ENCODE data around the gene FKBP10. TPM values are rescaled to one million over a fixed set of nuclear protein-coding genes. Genes with fewer than 3 reads are reported as not detected.

FKBP10 gene
- total and polyA plus RNA-seq, 9 of the 15 experiments (the other 6 are each of a cell fraction or from before 2014, with no cell fraction given): 0.03 to 3.0 (median 1.4) TPM; not detected in 1

DNA sequence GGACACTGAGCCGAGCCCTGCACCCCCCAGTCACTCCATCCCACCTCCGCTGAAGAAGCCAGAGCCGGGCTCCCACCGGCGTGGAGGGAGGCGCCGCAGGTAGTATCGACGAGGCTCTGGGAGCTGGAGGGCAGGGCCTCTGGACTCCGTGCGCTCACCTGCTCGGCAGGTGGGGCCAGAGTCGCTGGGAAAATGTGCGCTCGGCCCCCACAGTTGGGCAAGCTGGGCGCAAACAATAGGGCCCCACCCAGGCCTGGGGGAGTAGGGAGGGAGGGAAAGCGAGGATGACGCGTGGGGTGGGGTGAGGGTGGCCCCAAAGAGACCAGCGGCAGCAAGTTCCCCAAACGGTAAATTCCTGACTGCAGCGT, 27.0 kb upstream of the FKBP10 start (continued):
- TF ChIP-seq HMGN3 (IDR thresholded peaks at IDR 0.05; ENCODE audit: borderline replicate concordance, extremely low read depth, insufficient read length, low read depth, low read length) (peak; percentile 42), GTF2F1 (IDR thresholded peaks at IDR 0.05; ENCODE audit: low read depth, low read length) (no peak), WHSC1 (IDR thresholded peaks at IDR 0.05; ENCODE audit: low read length) (no peak), SIN3A (IDR thresholded peaks at IDR 0.05; ENCODE audit: borderline replicate concordance in 2 of 2, control insufficient read depth in 1 of 2, low read depth in 2 of 2, low read length in 2 of 2) (peak in 1 of 2 experiments; percentile 53; a peak in 1 of 4 replicates), MXI1 (IDR thresholded peaks at IDR 0.05; ENCODE audit: low read depth, low read length) (no peak), ETS2 (tag; IDR thresholded peaks at IDR 0.05; ENCODE audit: borderline replicate concordance, poor library complexity, severe bottlenecking) (no peak), GTF2E2 (tag; IDR thresholded peaks at IDR 0.05) (0 out of 2 replicates have a peak, but pooled peaks have one; percentile 25), CCAR2 (IDR thresholded peaks at IDR 0.05; ENCODE audit: low read depth, low read length) (no peak), PRPF4 (IDR thresholded peaks at IDR 0.05; ENCODE audit: insufficient read depth, low read depth, low read length, poor library complexity, severe bottlenecking) (no peak), RBM14 (IDR thresholded peaks at IDR 0.05; ENCODE audit: borderline replicate concordance, insufficient read depth, low read depth, low read length) (no peak), GTF2A2 (tag; IDR thresholded peaks at IDR 0.05) (no peak), RFX5 (IDR thresholded peaks at IDR 0.05; ENCODE audit: low read depth, low read length) (no peak), CREM (IDR thresholded peaks at IDR 0.05; ENCODE audit: low read depth) (peak; percentile 62), NCOR1 (IDR thresholded peaks at IDR 0.05) (0 out of 2 replicates have a peak, but pooled peaks have one; percentile 4), ZNF780A (CRISPR knock-in tag; IDR thresholded peaks at IDR 0.05) (no peak), LCOR (CRISPR knock-in tag; IDR thresholded peaks at IDR 0.05) (no peak), ZEB2 (IDR thresholded peaks at IDR 0.05) (peak; percentile 82; the same call in 1 of the 2 replicates), NFATC3 (IDR thresholded peaks at IDR 0.05) (no peak), SOX6 (IDR thresholded peaks at IDR 0.05) (0 out of 2 replicates have a peak, but pooled peaks have one; percentile 21), THRAP3 (IDR thresholded peaks at IDR 0.05; ENCODE audit: borderline replicate concordance) (no peak)
- TF ChIP-seq, protein P1, sequence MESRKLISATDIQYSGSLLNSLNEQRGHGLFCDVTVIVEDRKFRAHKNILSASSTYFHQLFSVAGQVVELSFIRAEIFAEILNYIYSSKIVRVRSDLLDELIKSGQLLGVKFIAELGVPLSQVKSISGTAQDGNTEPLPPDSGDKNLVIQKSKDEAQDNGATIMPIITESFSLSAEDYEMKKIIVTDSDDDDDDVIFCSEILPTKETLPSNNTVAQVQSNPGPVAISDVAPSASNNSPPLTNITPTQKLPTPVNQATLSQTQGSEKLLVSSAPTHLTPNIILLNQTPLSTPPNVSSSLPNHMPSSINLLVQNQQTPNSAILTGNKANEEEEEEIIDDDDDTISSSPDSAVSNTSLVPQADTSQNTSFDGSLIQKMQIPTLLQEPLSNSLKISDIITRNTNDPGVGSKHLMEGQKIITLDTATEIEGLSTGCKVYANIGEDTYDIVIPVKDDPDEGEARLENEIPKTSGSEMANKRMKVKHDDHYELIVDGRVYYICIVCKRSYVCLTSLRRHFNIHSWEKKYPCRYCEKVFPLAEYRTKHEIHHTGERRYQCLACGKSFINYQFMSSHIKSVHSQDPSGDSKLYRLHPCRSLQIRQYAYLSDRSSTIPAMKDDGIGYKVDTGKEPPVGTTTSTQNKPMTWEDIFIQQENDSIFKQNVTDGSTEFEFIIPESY (CRISPR knock-in tag; IDR thresholded peaks at IDR 0.05): no peak
- TF ChIP-seq, protein P2, sequence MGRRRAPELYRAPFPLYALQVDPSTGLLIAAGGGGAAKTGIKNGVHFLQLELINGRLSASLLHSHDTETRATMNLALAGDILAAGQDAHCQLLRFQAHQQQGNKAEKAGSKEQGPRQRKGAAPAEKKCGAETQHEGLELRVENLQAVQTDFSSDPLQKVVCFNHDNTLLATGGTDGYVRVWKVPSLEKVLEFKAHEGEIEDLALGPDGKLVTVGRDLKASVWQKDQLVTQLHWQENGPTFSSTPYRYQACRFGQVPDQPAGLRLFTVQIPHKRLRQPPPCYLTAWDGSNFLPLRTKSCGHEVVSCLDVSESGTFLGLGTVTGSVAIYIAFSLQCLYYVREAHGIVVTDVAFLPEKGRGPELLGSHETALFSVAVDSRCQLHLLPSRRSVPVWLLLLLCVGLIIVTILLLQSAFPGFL (CRISPR knock-in tag; IDR thresholded peaks at IDR 0.05): no peak
- TF ChIP-seq, protein P3, sequence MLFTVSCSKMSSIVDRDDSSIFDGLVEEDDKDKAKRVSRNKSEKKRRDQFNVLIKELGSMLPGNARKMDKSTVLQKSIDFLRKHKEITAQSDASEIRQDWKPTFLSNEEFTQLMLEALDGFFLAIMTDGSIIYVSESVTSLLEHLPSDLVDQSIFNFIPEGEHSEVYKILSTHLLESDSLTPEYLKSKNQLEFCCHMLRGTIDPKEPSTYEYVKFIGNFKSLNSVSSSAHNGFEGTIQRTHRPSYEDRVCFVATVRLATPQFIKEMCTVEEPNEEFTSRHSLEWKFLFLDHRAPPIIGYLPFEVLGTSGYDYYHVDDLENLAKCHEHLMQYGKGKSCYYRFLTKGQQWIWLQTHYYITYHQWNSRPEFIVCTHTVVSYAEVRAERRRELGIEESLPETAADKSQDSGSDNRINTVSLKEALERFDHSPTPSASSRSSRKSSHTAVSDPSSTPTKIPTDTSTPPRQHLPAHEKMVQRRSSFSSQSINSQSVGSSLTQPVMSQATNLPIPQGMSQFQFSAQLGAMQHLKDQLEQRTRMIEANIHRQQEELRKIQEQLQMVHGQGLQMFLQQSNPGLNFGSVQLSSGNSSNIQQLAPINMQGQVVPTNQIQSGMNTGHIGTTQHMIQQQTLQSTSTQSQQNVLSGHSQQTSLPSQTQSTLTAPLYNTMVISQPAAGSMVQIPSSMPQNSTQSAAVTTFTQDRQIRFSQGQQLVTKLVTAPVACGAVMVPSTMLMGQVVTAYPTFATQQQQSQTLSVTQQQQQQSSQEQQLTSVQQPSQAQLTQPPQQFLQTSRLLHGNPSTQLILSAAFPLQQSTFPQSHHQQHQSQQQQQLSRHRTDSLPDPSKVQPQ (CRISPR knock-in tag; IDR thresholded peaks at IDR 0.05; ENCODE audit: borderline replicate concordance): no peak

All from K562 (cell line).